ENCODE data around the gene SGMS1. TPM values are rescaled to one million over a fixed set of nuclear protein-coding genes. Genes with fewer than 3 reads are reported as not detected.
A peak's percentile ranks its signal among the peaks of the same experiment; 100 is the strongest.

The SGMS1 gene
- total and polyA plus RNA-seq, 4 donors: 15.8 to 142 (median 41.3) TPM

DNA sequence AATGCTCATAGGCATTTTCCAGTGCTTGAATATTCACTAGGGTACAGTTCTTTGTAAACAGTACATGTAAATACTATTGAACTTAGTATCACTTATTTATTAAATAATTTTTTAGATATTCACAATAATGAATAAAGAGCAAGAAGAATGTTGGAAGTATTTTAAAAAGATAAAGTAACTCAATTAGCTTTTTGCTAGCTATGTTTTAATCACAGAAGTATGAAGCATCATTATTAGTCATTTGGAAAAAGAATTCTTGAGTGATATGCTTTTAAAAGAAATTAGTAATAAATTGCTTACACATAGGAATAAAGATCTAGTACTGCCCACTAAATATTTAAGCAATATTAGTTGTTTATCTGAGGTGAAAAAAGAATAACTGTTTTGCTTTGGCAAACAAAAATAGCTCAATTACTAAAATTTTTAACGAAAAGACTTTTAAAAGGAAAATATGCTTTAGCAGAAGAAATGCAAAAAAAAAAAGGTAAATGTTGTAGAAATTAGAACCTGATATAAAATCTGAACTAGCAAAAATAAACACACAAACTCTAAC, 66.5 kb downstream of the SGMS1 start:
- H3K27ac ChIP-seq (ENCODE audit: low read depth in 1 of 2, low read length in 1 of 2): no peak overlapping the region
- no peak overlapping the region for H3K9ac ChIP-seq (ENCODE audit: insufficient read depth in 1 of 2, low read length in 2 of 2)
- H3K4me3 ChIP-seq: no peak overlapping the region
- TF ChIP-seq, protein P1, sequence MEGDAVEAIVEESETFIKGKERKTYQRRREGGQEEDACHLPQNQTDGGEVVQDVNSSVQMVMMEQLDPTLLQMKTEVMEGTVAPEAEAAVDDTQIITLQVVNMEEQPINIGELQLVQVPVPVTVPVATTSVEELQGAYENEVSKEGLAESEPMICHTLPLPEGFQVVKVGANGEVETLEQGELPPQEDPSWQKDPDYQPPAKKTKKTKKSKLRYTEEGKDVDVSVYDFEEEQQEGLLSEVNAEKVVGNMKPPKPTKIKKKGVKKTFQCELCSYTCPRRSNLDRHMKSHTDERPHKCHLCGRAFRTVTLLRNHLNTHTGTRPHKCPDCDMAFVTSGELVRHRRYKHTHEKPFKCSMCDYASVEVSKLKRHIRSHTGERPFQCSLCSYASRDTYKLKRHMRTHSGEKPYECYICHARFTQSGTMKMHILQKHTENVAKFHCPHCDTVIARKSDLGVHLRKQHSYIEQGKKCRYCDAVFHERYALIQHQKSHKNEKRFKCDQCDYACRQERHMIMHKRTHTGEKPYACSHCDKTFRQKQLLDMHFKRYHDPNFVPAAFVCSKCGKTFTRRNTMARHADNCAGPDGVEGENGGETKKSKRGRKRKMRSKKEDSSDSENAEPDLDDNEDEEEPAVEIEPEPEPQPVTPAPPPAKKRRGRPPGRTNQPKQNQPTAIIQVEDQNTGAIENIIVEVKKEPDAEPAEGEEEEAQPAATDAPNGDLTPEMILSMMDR (IDR thresholded peaks at IDR 0.05; ENCODE audit: control extremely low read depth, extremely low read depth): no peak
- H3K36me3 ChIP-seq (ENCODE audit: control insufficient read depth in 4 of 4, insufficient read depth in 4 of 4, low read length in 4 of 4): peaks cover 0 to 2% (median 0%) of the 10 kb centered on the region in 4 donors
- peaks cover 11 to 65% (median 35%) of the 10 kb centered on the region in 5 donors for H3K4me1 ChIP-seq (ENCODE audit: control insufficient read depth in 5 of 5, insufficient read depth in 5 of 5, low read length in 5 of 5)
- H3K9me3 ChIP-seq (ENCODE audit: control insufficient read depth in 4 of 4, insufficient read depth in 3 of 4, low read length in 3 of 4): no peaks in the 10 kb centered on the region
- ATAC-seq (ENCODE audit: insufficient read depth, low FRiP score) (no peak), DNase-seq (no peak)
- WGBS, 2 donors: 96 to 97% methylated on average over 1 of the region's 1 CpG
- no peaks in the 10 kb centered on the region for H3K27me3 ChIP-seq (ENCODE audit: control insufficient read depth in 3 of 3, insufficient read depth in 3 of 3, low read length in 2 of 3)

DNA sequence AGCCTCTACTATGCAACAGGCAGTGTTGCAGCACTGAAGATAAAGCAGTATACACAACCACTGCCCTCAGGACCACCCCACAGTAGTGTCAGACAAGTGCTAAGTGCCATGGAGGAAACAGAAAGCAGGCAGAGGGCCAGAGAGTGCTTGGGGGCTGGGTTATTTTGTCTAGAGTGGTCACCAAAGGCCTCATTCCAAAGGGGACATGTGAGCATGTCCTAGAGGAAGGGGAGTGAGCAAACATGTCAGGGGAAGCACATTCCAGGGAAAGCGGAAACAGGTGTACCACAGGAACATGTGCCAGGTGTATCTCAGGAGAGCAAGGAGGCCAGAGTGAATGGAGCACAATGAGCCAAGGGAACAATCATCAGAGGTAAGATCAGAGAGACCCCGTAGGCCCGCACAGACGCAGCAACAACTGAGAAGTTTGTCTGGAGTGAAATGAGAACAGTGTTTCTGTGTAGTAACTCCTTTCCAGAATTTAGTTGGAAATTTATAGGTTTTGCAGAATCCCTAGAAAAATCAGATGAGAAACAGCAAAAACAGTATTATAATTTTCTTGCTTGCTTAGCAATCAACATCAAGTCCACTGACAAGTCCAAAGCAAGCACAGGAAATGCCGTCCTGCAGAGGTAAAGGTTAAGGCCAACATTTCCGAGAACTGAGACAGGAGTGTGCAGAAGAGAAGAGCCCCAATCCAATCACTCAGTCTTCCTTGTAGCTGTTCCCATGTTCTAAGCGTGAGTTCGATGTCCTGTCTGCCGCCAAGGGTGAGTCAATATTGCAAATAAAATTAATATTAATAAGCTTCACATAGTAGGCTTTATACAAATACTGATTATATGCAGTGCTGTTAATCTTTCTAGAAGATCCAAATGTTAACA, 67.3 kb downstream of the SGMS1 start:
- TF ChIP-seq, protein P1 (IDR thresholded peaks at IDR 0.05; ENCODE audit: control extremely low read depth, extremely low read depth): no peak
- WGBS, 2 donors: 90 to 91% methylated on average over 9 of the region's 9 CpGs
- peak overlapping the region in 1 of 2 donors; percentile 38 for H3K27ac ChIP-seq (ENCODE audit: low read depth in 1 of 2, low read length in 1 of 2)

DNA sequence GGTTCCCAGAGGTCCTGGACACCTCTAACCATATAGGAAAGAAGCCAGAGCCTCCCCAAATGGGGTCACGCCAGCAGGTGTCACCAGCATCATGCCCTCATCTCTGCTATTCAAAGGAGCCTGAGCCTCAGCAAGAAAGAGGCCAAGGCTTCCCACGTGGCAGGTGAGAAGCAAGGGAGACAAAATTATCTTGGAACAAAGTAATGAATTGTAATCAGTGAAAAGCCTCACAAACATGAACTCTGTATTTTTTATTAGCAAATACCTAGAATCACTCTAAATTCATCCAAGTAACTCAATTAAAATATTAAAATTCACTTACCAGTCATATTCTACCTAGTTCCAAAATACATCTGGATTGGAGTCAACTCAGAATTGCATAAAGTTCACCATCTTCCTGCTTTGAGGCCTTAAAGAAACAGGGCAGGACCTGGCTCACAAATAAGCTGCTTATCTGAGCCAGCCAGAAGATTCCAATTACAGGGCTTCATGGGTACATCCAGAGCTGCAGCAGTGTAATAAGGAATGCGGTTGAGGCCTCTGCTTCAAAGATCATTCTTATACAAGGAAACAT, 68.7 kb downstream of the SGMS1 start:
- DNase-seq: peak in 2 of 3 donors; percentile 44 to 45
- H3K4me3 ChIP-seq: no peak overlapping the region
- ATAC-seq (ENCODE audit: insufficient read depth, low FRiP score): no peak
- no peaks in the 10 kb centered on the region for H3K27me3 ChIP-seq (ENCODE audit: control insufficient read depth in 3 of 3, insufficient read depth in 3 of 3, low read length in 2 of 3)
- no peak overlapping the region for H3K9ac ChIP-seq (ENCODE audit: insufficient read depth in 1 of 2, low read length in 2 of 2)
- 71 to 78% methylated on average over 3 of the region's 3 CpGs for WGBS, 2 donors
- H3K9me3 ChIP-seq (ENCODE audit: control insufficient read depth in 4 of 4, insufficient read depth in 3 of 4, low read length in 3 of 4): no peaks in the 10 kb centered on the region
- peaks cover 0 to 2% (median 0%) of the 10 kb centered on the region in 4 donors for H3K36me3 ChIP-seq (ENCODE audit: control insufficient read depth in 4 of 4, insufficient read depth in 4 of 4, low read length in 4 of 4)
- peak overlapping the region in 1 of 2 donors; percentile 55 for H3K27ac ChIP-seq (ENCODE audit: low read depth in 1 of 2, low read length in 1 of 2)
- TF ChIP-seq, protein P1 (IDR thresholded peaks at IDR 0.05; ENCODE audit: control extremely low read depth, extremely low read depth): no peak
- H3K4me1 ChIP-seq (ENCODE audit: control insufficient read depth in 5 of 5, insufficient read depth in 5 of 5, low read length in 5 of 5): peaks cover 14 to 55% (median 35%) of the 10 kb centered on the region in 5 donors

More for the DNA sequence above, 67.3 kb downstream of the SGMS1 start:
- H3K4me1 ChIP-seq (ENCODE audit: control insufficient read depth in 5 of 5, insufficient read depth in 5 of 5, low read length in 5 of 5): peaks cover 10 to 60% (median 30%) of the 10 kb centered on the region in 5 donors
- DNase-seq: peak; percentile 44 to 55 (median 54)
- no peaks in the 10 kb centered on the region for H3K9me3 ChIP-seq (ENCODE audit: control insufficient read depth in 4 of 4, insufficient read depth in 3 of 4, low read length in 3 of 4)
- no peak overlapping the region for H3K4me3 ChIP-seq
- H3K36me3 ChIP-seq (ENCODE audit: control insufficient read depth in 4 of 4, insufficient read depth in 4 of 4, low read length in 4 of 4): peaks cover 0 to 2% (median 0%) of the 10 kb centered on the region in 4 donors
- no peaks in the 10 kb centered on the region for H3K27me3 ChIP-seq (ENCODE audit: control insufficient read depth in 3 of 3, insufficient read depth in 3 of 3, low read length in 2 of 3)
- ATAC-seq (ENCODE audit: insufficient read depth, low FRiP score): no peak
- H3K9ac ChIP-seq (ENCODE audit: insufficient read depth in 1 of 2, low read length in 2 of 2): no peak overlapping the region

Data from lung (tissue), 12 donors.